Measurements from ENCODE around the gene OLFML2B. TPM values are rescaled to one million over a fixed set of nuclear protein-coding genes. Genes with fewer than 3 reads are reported as not detected.

OLFML2B gene
- polyA plus RNA-seq, 1 of the 3 experiments (the other 2 are of a cell fraction) = 7.3 TPM

GRCh38 chr1:161956097-161956496, 67.6 kb downstream of the OLFML2B start (continued):
- TF ChIP-seq MXI1 (IDR thresholded peaks at IDR 0.05; ENCODE audit: low read depth, low read length) = no peak
- TF ChIP-seq TCF12 (IDR thresholded peaks at IDR 0.05) = peak; percentile 100
- TF ChIP-seq, protein P1, sequence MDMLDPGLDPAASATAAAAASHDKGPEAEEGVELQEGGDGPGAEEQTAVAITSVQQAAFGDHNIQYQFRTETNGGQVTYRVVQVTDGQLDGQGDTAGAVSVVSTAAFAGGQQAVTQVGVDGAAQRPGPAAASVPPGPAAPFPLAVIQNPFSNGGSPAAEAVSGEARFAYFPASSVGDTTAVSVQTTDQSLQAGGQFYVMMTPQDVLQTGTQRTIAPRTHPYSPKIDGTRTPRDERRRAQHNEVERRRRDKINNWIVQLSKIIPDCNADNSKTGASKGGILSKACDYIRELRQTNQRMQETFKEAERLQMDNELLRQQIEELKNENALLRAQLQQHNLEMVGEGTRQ (IDR thresholded peaks at IDR 0.05; ENCODE audit: borderline replicate concordance, low read depth, low read length) = no peak
- no peak for TF ChIP-seq CHD2 (IDR thresholded peaks at IDR 0.05; ENCODE audit: low read length, partially characterized antibody)
- peak; percentile 69 for TF ChIP-seq JUND (IDR thresholded peaks at IDR 0.05)
- TF ChIP-seq MEF2A (IDR thresholded peaks at IDR 0.05; ENCODE audit: borderline replicate concordance, low read depth) = peak; percentile 55; the same call in 1 of the 2 replicates
- TF ChIP-seq NFIC (IDR thresholded peaks at IDR 0.05; ENCODE audit: borderline replicate concordance) = peak; percentile 42; the same call in 1 of the 2 replicates
- TF ChIP-seq SIN3A (IDR thresholded peaks at IDR 0.05; ENCODE audit: borderline replicate concordance, low read depth, low read length) = peak; percentile 27; the same call in 1 of the 2 replicates
- TF ChIP-seq FOSL2 (IDR thresholded peaks at IDR 0.05; ENCODE audit: borderline replicate concordance, low read depth) = peak; percentile 69; the same call in 1 of the 2 replicates
- no peak for TF ChIP-seq RFX5 (IDR thresholded peaks at IDR 0.05; ENCODE audit: low read length)
- peak; percentile 79 for TF ChIP-seq FOXM1 (IDR thresholded peaks at IDR 0.05; ENCODE audit: low read depth)
- peak; percentile 78 to 94 for TF ChIP-seq EP300 (IDR thresholded peaks at IDR 0.05; ENCODE audit: borderline replicate concordance in 1 of 2, low read depth in 1 of 2, low read length in 1 of 2)
- peak; percentile 37; the same call in 1 of the 2 replicates for TF ChIP-seq RXRA (IDR thresholded peaks at IDR 0.05; ENCODE audit: borderline replicate concordance, low read depth)

DNA sequence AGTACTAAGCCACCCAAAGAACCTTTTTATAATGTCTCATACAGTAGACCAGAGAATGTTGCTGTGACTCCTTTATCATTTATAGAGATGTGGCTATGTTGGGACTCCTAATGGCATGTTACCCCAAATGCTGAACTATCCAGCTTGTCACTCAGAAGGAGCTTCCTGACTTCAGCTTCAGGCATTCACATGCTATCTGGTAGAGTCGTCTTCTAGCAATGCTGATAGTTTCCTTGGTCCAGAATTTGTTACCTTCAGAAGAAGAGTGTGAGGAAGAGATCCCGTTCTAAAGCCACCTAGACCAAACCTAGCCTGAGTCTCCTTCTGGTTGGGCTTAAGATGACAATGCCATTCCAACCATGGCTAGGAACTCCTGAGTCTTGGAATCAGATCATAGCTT, 68.1 kb downstream of the OLFML2B start:
- Histone ChIP-seq H3K9ac (no peak overlapping the region), H3K4me1 (ENCODE audit: control insufficient read depth in 1 of 2, insufficient read depth in 2 of 2, low read depth in 1 of 2, low read length in 1 of 2) (peaks cover 44% of the 10 kb centered on the region in 2 experiments), H3K4me3 (ENCODE audit: low read depth in 2 of 2, low read length in 1 of 2) (no peak overlapping the region), H2AFZ (ENCODE audit: low read depth) (no peak overlapping the region), H3K9me2 (no peaks in the 10 kb centered on the region), H3K27ac (ENCODE audit: low read depth in 2 of 2, low read length in 1 of 2) (peak overlapping the region; percentile 81 to 88), H3K4me2 (no peak overlapping the region; the same call in 1 of the 2 replicates), H3K9me3 (no peaks in the 10 kb centered on the region), H3K36me3 (replicated peaks in 1 of 2; ENCODE audit: control insufficient read depth in 1 of 2, insufficient read depth in 2 of 2, low read length in 1 of 2) (peaks cover 0 to 7% of the 10 kb centered on the region in 2 experiments), H4K20me1 (ENCODE audit: insufficient read depth) (no peaks in the 10 kb centered on the region), H3K27me3 (ENCODE audit: insufficient read depth) (no peaks in the 10 kb centered on the region), H3K79me2 (ENCODE audit: insufficient read depth) (no peaks in the 10 kb centered on the region), H3F3A (replicated peaks; ENCODE audit: insufficient read depth) (peaks cover 15% of the 10 kb centered on the region)
- POLR2A ChIA-PET = no interaction called here
- WGBS (ENCODE audit: low lambda C conversion rate) = 96% methylated on average over 2 of the region's 2 CpGs
- TF ChIP-seq MXI1 (IDR thresholded peaks at IDR 0.05; ENCODE audit: low read depth, low read length) (no peak), RXRA (IDR thresholded peaks at IDR 0.05; ENCODE audit: borderline replicate concordance, low read depth) (no peak)
- TF ChIP-seq, protein P1 (IDR thresholded peaks at IDR 0.05; ENCODE audit: borderline replicate concordance, low read depth, low read length) = no peak
- no peak for DNase-seq
- CTCF ChIA-PET = interaction anchor here (1.2 to 1.4 kb wide), 2 partner anchors 19 to 101 kb away, joined by 3 read pairs; no protein-coding TSS in a partner anchor

- ChIA-PET CTCF (interaction anchor here (0.5 to 2.0 kb wide), 3 partner anchors 13 to 162 kb away, joined by 3 to 8 read pairs (median 3); no protein-coding TSS in a partner anchor), POLR2A (no interaction called here)
- Histone ChIP-seq H3K9me2 (no peaks in the 10 kb centered on the region), H3F3A (replicated peaks; ENCODE audit: insufficient read depth) (peaks cover 15% of the 10 kb centered on the region), H3K79me2 (ENCODE audit: insufficient read depth) (no peaks in the 10 kb centered on the region), H3K27me3 (ENCODE audit: insufficient read depth) (no peaks in the 10 kb centered on the region), H3K27ac (ENCODE audit: low read depth in 2 of 2, low read length in 1 of 2) (peak overlapping the region; percentile 81 to 88; a peak in 3 of 4 replicates), H3K4me3 (ENCODE audit: low read depth in 2 of 2, low read length in 1 of 2) (no peak overlapping the region), H3K9ac (no peak overlapping the region), H3K36me3 (replicated peaks in 1 of 2; ENCODE audit: control insufficient read depth in 1 of 2, insufficient read depth in 2 of 2, low read length in 1 of 2) (peaks cover 0 to 6% of the 10 kb centered on the region in 2 experiments), H4K20me1 (ENCODE audit: insufficient read depth) (no peaks in the 10 kb centered on the region), H3K4me2 (no peak overlapping the region), H3K9me3 (no peaks in the 10 kb centered on the region), H2AFZ (ENCODE audit: low read depth) (no peak overlapping the region), H3K4me1 (ENCODE audit: control insufficient read depth in 1 of 2, insufficient read depth in 2 of 2, low read depth in 1 of 2, low read length in 1 of 2) (peaks cover 43 to 44% of the 10 kb centered on the region in 2 experiments)
- DNase-seq = no peak
- TF ChIP-seq GATA2 (CRISPR knock-in tag; IDR thresholded peaks at IDR 0.05) (no peak), TCF12 (IDR thresholded peaks at IDR 0.05) (0 out of 2 replicates have a peak, but pooled peaks have one; percentile 10), EP300 (IDR thresholded peaks at IDR 0.05; ENCODE audit: borderline replicate concordance in 1 of 2, low read depth in 1 of 2, low read length in 1 of 2) (peak in 1 of 2 experiments; percentile 58; a peak in 1 of 4 replicates), RCOR1 (IDR thresholded peaks at IDR 0.05; ENCODE audit: low read length) (peak; percentile 69), MXI1 (IDR thresholded peaks at IDR 0.05; ENCODE audit: low read depth, low read length) (0 out of 2 replicates have a peak, but pooled peaks have one; percentile 26), CHD2 (IDR thresholded peaks at IDR 0.05; ENCODE audit: low read length, partially characterized antibody) (peak; percentile 20), FOSL2 (IDR thresholded peaks at IDR 0.05; ENCODE audit: borderline replicate concordance, low read depth) (no peak), TAF1 (IDR thresholded peaks at IDR 0.05; ENCODE audit: borderline replicate concordance, low read depth, low read length) (no peak), IRF3 (IDR thresholded peaks at IDR 0.05; ENCODE audit: low read depth, low read length) (no peak), RAD21 (IDR thresholded peaks at IDR 0.05; ENCODE audit: low read length) (no peak), FOXJ3 (CRISPR knock-in tag; IDR thresholded peaks at IDR 0.05) (no peak)
- TF ChIP-seq, protein P2, sequence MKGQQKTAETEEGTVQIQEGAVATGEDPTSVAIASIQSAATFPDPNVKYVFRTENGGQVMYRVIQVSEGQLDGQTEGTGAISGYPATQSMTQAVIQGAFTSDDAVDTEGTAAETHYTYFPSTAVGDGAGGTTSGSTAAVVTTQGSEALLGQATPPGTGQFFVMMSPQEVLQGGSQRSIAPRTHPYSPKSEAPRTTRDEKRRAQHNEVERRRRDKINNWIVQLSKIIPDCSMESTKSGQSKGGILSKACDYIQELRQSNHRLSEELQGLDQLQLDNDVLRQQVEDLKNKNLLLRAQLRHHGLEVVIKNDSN (IDR thresholded peaks at IDR 0.05; ENCODE audit: borderline replicate concordance, low read depth) = no peak
Measured at GRCh38 chr1:161954466-161954865, 69.2 kb downstream of the OLFML2B start.

Data from SK-N-SH (cell line).